Neuronal stem cell (in vitro differentiated cells): ENCODE data around the gene MACIR.

ENCODE experiments used
- DNase-seq: peaks from one replicate; pipeline ENCODE4 v3.0.0-alpha.2; 2013; ENCODE audit warnings: low spot score
- H2AFZ ChIP-seq: one replicate; pipeline ENCODE4 v1.6.1; 2013; ENCODE audit warnings: mild to moderate bottlenecking, low read length, inconsistent platforms
- H2AK5ac ChIP-seq: 2 replicates; pipeline ENCODE4 v1.6.1; 2013; ENCODE audit warnings: low read depth, mild to moderate bottlenecking, inconsistent platforms, low read length, moderate library complexity, mixed read lengths
- H2BK120ac ChIP-seq: 2 replicates; pipeline ENCODE4 v1.6.1; 2013; ENCODE audit warnings: low read depth, mild to moderate bottlenecking, inconsistent platforms, low read length, moderate library complexity, mixed read lengths
- H2BK12ac ChIP-seq: one replicate; pipeline ENCODE4 v1.6.1; 2013; ENCODE audit warnings: low read length, inconsistent platforms
- H2BK15ac ChIP-seq: 2 replicates; pipeline ENCODE4 v1.6.1; 2013; ENCODE audit warnings: mild to moderate bottlenecking, low read length, inconsistent platforms, mixed read lengths
- H2BK5ac ChIP-seq: one replicate; pipeline ENCODE4 v1.6.1; 2013; ENCODE audit warnings: inconsistent platforms, mild to moderate bottlenecking, low read length, moderate library complexity
- H3K14ac ChIP-seq: one replicate; pipeline ENCODE4 v1.6.1; 2013; ENCODE audit warnings: low read length, inconsistent platforms
- H3K18ac ChIP-seq: 2 replicates; pipeline ENCODE4 v1.6.1; 2013; ENCODE audit warnings: low read length, inconsistent platforms
- H3K23ac ChIP-seq: 2 replicates; pipeline ENCODE4 v1.6.1; 2013; ENCODE audit warnings: low read depth, mild to moderate bottlenecking, mixed read lengths, low read length, inconsistent platforms; ENCODE audit not compliant: poor library complexity
- H3K27ac ChIP-seq: replicated peaks from 3 replicates; pipeline ENCODE4 v1.5.1; 2013; ENCODE audit warnings: low read length, inconsistent platforms
- H3K27me3 ChIP-seq, 3 experiments: 2 replicates each; pipeline ENCODE4 v1.6.1; 2013; ENCODE audit warnings: low read length in 3 of 3, mild to moderate bottlenecking in 2 of 3, inconsistent platforms in 1 of 3, low read depth in 1 of 3, mixed read lengths in 1 of 3, moderate library complexity in 1 of 3; ENCODE audit not compliant: control insufficient read depth in 3 of 3, insufficient read depth in 3 of 3
- H3K36me3 ChIP-seq, 2 donors: replicated peaks in 1 of 2; 2 replicates each; pipeline ENCODE4 v1.6.1; 2013; ENCODE audit warnings: low read length in 2 of 2; ENCODE audit not compliant: control insufficient read depth in 2 of 2, insufficient read depth in 2 of 2
- H3K4ac ChIP-seq: 2 replicates; pipeline ENCODE4 v1.6.1; 2013; ENCODE audit warnings: inconsistent platforms, mild to moderate bottlenecking, low read length, moderate library complexity
- H3K4me1 ChIP-seq, 2 donors: 1 replicate in 1 of 2; 2 replicates in 1 of 2; pipeline ENCODE4 v1.6.1; 2013; ENCODE audit warnings: low read length in 2 of 2, low read depth in 1 of 2; ENCODE audit not compliant: control insufficient read depth in 2 of 2, insufficient read depth in 1 of 2
- H3K4me2 ChIP-seq: one replicate; pipeline ENCODE4 v1.6.1; 2013; ENCODE audit warnings: mild to moderate bottlenecking, low read length, inconsistent platforms; ENCODE audit not compliant: insufficient read depth, poor library complexity, severe bottlenecking
- H3K4me3 ChIP-seq, 2 donors: 2 replicates each; pipeline ENCODE4 v1.5.1; 2013; ENCODE audit warnings: low read length in 2 of 2, mild to moderate bottlenecking in 2 of 2, inconsistent platforms in 1 of 2, moderate library complexity in 1 of 2
- H3K79me1 ChIP-seq: one replicate; pipeline ENCODE4 v1.6.1; 2013; ENCODE audit warnings: low read depth, mild to moderate bottlenecking, inconsistent platforms, low read length, moderate library complexity
- H3K9ac ChIP-seq: one replicate; pipeline ENCODE4 v1.6.1; 2013; ENCODE audit warnings: mild to moderate bottlenecking, low read depth, low read length, inconsistent platforms; ENCODE audit not compliant: poor library complexity
- H3K9me3 ChIP-seq, 2 donors: replicated peaks in 1 of 2; 2 replicates each; pipeline versions ENCODE3 to v1.6.1; 2013; ENCODE audit warnings: low read length in 2 of 2, mild to moderate bottlenecking in 2 of 2, inconsistent platforms in 1 of 2, low read depth in 1 of 2, mixed read lengths in 1 of 2, moderate library complexity in 1 of 2; ENCODE audit not compliant: control insufficient read depth in 2 of 2, insufficient read depth in 1 of 2
- H4K8ac ChIP-seq: one replicate; pipeline ENCODE4 v1.6.1; 2013; ENCODE audit warnings: low read depth, mild to moderate bottlenecking, inconsistent platforms, low read length, moderate library complexity
- H4K91ac ChIP-seq: one replicate; pipeline ENCODE4 v1.6.1; 2013; ENCODE audit warnings: low read length, low read depth, mild to moderate bottlenecking, inconsistent platforms; ENCODE audit not compliant: poor library complexity
- WGBS, 2 donors: extraction: QIAGEN DNeasy Blood & Tissue Kit; methylation state at CpG; one replicate each; pipeline ENCODE4 v1.1.7; 2013; ENCODE audit warnings: missing lambda C conversion rate in 2 of 2, mixed read lengths in 1 of 2; ENCODE audit not compliant: insufficient read length in 2 of 2, insufficient replicate concordance in 1 of 2; ENCODE audit errors: extremely low coverage in 2 of 2; 5-methylcytosine and 5-hydroxymethylcytosine counted together

The MACIR gene

GRCh38 chr5:103260951-103261350 is 2.4 kb downstream of the MACIR start:
- Histone ChIP-seq H2BK15ac (no peak overlapping the region), H3K4me2 (no peak overlapping the region), H2AK5ac (no peak overlapping the region), H3K18ac (no peak overlapping the region), H2AFZ (no peak overlapping the region), H3K27ac (no peak overlapping the region), H3K27me3 (no peaks in the 10 kb centered on the region), H3K9ac (no peak overlapping the region), H3K23ac (no peak overlapping the region), H2BK120ac (no peak overlapping the region), H2BK5ac (no peak overlapping the region), H3K9me3 (no peaks in the 10 kb centered on the region), H3K36me3 (peaks cover 0 to 13% of the 10 kb centered on the region in 2 donors), H3K4me3 (peak overlapping the region in 1 of 2 donors; percentile 84), H2BK12ac (no peak overlapping the region), H3K79me1 (peaks cover 6% of the 10 kb centered on the region), H3K4ac (no peak overlapping the region), H4K91ac (no peak overlapping the region), H3K4me1 (peaks cover 2 to 11% of the 10 kb centered on the region in 2 donors), H3K14ac (no peak overlapping the region), H4K8ac (no peak overlapping the region)
- no peak for DNase-seq
- no CpG with 5 or more reads among the region's 3 CpGs for WGBS, 2 donors

- no peak for DNase-seq
- Histone ChIP-seq H2BK12ac (no peak overlapping the region), H3K9ac (no peak overlapping the region), H3K23ac (no peak overlapping the region), H3K36me3 (peaks cover 0 to 28% of the 10 kb centered on the region in 2 donors), H4K8ac (no peak overlapping the region), H2AFZ (no peak overlapping the region), H3K27me3 (no peaks in the 10 kb centered on the region), H3K79me1 (peaks cover 6% of the 10 kb centered on the region), H4K91ac (no peak overlapping the region), H3K4ac (no peak overlapping the region), H3K9me3 (no peaks in the 10 kb centered on the region), H2BK15ac (no peak overlapping the region), H2BK120ac (no peak overlapping the region), H2AK5ac (no peak overlapping the region), H3K4me2 (no peak overlapping the region), H3K27ac (no peak overlapping the region), H2BK5ac (no peak overlapping the region), H3K18ac (no peak overlapping the region), H3K14ac (no peak overlapping the region), H3K4me1 (peaks cover 0 to 11% of the 10 kb centered on the region in 2 donors), H3K4me3 (no peak overlapping the region)
- no CpG with 5 or more reads among the region's 1 CpG for WGBS, 2 donors
These were observed 3.9 kb downstream of the MACIR start for GRCh38 chr5:103262422-103262871.

GRCh38 chr5:103263054-103263453 is 4.5 kb downstream of the MACIR start:
- no peak overlapping the region for H3K4me3 ChIP-seq
- no peak overlapping the region for H3K4me2 ChIP-seq
- no peak overlapping the region for H2BK5ac ChIP-seq
- no peak overlapping the region for H2AK5ac ChIP-seq
- H3K4ac ChIP-seq = no peak overlapping the region
- no peak for DNase-seq
- H3K4me1 ChIP-seq = peaks cover 0 to 11% of the 10 kb centered on the region in 2 donors
- no peak overlapping the region for H2BK15ac ChIP-seq
- H3K14ac ChIP-seq = no peak overlapping the region
- H3K27ac ChIP-seq = no peak overlapping the region
- no peak overlapping the region for H4K91ac ChIP-seq
- H3K79me1 ChIP-seq = peaks cover 6% of the 10 kb centered on the region
- H3K23ac ChIP-seq = no peak overlapping the region
- H2BK120ac ChIP-seq = no peak overlapping the region
- no peaks in the 10 kb centered on the region for H3K9me3 ChIP-seq
- WGBS, 2 donors = no CpG with 5 or more reads among the region's 2 CpGs
- H3K18ac ChIP-seq = no peak overlapping the region
- no peak overlapping the region for H2AFZ ChIP-seq
- H3K27me3 ChIP-seq = no peaks in the 10 kb centered on the region
- no peak overlapping the region for H4K8ac ChIP-seq
- peaks cover 0 to 34% of the 10 kb centered on the region in 2 donors for H3K36me3 ChIP-seq
- no peak overlapping the region for H2BK12ac ChIP-seq
- no peak overlapping the region for H3K9ac ChIP-seq

- Histone ChIP-seq H3K4me1 (peaks cover 0 to 11% of the 10 kb centered on the region in 2 donors), H2BK15ac (no peak overlapping the region), H2BK12ac (no peak overlapping the region), H3K14ac (no peak overlapping the region), H2AK5ac (no peak overlapping the region), H3K23ac (no peak overlapping the region), H3K36me3 (peaks cover 0 to 48% of the 10 kb centered on the region in 2 donors), H3K9ac (no peak overlapping the region), H3K27ac (no peak overlapping the region), H3K79me1 (peaks cover 2% of the 10 kb centered on the region), H4K8ac (no peak overlapping the region), H3K4ac (no peak overlapping the region), H3K4me2 (no peak overlapping the region), H3K4me3 (no peak overlapping the region), H2BK120ac (no peak overlapping the region), H3K27me3 (no peaks in the 10 kb centered on the region), H3K18ac (no peak overlapping the region), H4K91ac (no peak overlapping the region), H2AFZ (no peak overlapping the region), H2BK5ac (no peak overlapping the region), H3K9me3 (no peaks in the 10 kb centered on the region)
- DNase-seq = no peak
These were observed 5.9 kb downstream of the MACIR start for GRCh38 chr5:103264508-103264907.
